ENCODE results near the gene CNTN4.

The CNTN4 gene

GRCh38 chr3:3085782-3086181, 987.1 kb downstream of the CNTN4 start:
- Histone ChIP-seq H3K36me3 (ENCODE audit: insufficient read depth, low read length) (no peaks in the 10 kb centered on the region), H3K9me3 (ENCODE audit: control insufficient read depth, insufficient read depth, low read length) (no peaks in the 10 kb centered on the region), H3K4me1 (ENCODE audit: insufficient read depth, low read length) (peaks cover 7% of the 10 kb centered on the region; the same call in 1 of the 2 replicates), H3K9ac (ENCODE audit: low read depth, low read length) (no peak overlapping the region)

GRCh38 chr3:3086239-3086638, 987.6 kb downstream of the CNTN4 start:
- Histone ChIP-seq H3K9ac (ENCODE audit: low read depth, low read length) (no peak overlapping the region), H3K9me3 (ENCODE audit: control insufficient read depth, insufficient read depth, low read length) (no peaks in the 10 kb centered on the region), H3K36me3 (ENCODE audit: insufficient read depth, low read length) (no peaks in the 10 kb centered on the region), H3K4me1 (ENCODE audit: insufficient read depth, low read length) (peaks cover 2% of the 10 kb centered on the region; the same call in 1 of the 2 replicates)

- H3K4me1 ChIP-seq (ENCODE audit: insufficient read depth, low read length) = no peaks in the 10 kb centered on the region; the same call in 1 of the 2 replicates
- no peaks in the 10 kb centered on the region for H3K36me3 ChIP-seq (ENCODE audit: insufficient read depth, low read length)
- no peaks in the 10 kb centered on the region for H3K9me3 ChIP-seq (ENCODE audit: control insufficient read depth, insufficient read depth, low read length)
- no peak overlapping the region for H3K9ac ChIP-seq (ENCODE audit: low read depth, low read length)
Measured at GRCh38 chr3:3087279-3087678, 988.6 kb downstream of the CNTN4 start.

- H3K4me1 ChIP-seq (ENCODE audit: insufficient read depth, low read length) = no peaks in the 10 kb centered on the region
- H3K36me3 ChIP-seq (ENCODE audit: insufficient read depth, low read length) = no peaks in the 10 kb centered on the region
- no peaks in the 10 kb centered on the region for H3K9me3 ChIP-seq (ENCODE audit: control insufficient read depth, insufficient read depth, low read length)
- no peak overlapping the region for H3K9ac ChIP-seq (ENCODE audit: low read depth, low read length)
Measured at GRCh38 chr3:3087716-3088465, 989.2 kb downstream of the CNTN4 start.

- H3K9me3 ChIP-seq (ENCODE audit: control insufficient read depth, insufficient read depth, low read length) = no peaks in the 10 kb centered on the region
- H3K9ac ChIP-seq (ENCODE audit: low read depth, low read length) = no peak overlapping the region
- no peaks in the 10 kb centered on the region for H3K36me3 ChIP-seq (ENCODE audit: insufficient read depth, low read length)
- no peaks in the 10 kb centered on the region for H3K4me1 ChIP-seq (ENCODE audit: insufficient read depth, low read length)
Measured at GRCh38 chr3:3089017-3089416, 990.4 kb downstream of the CNTN4 start.

GRCh38 chr3:3097958-3098357, 999.3 kb downstream of the CNTN4 start:
- Histone ChIP-seq H3K4me1 (ENCODE audit: insufficient read depth, low read length) (no peaks in the 10 kb centered on the region), H3K9me3 (ENCODE audit: control insufficient read depth, insufficient read depth, low read length) (no peaks in the 10 kb centered on the region), H3K36me3 (ENCODE audit: insufficient read depth, low read length) (no peaks in the 10 kb centered on the region), H3K9ac (ENCODE audit: low read depth, low read length) (no peak overlapping the region)

- no peaks in the 10 kb centered on the region for H3K36me3 ChIP-seq (ENCODE audit: insufficient read depth, low read length)
- no peak overlapping the region for H3K9ac ChIP-seq (ENCODE audit: low read depth, low read length)
- no peaks in the 10 kb centered on the region for H3K9me3 ChIP-seq (ENCODE audit: control insufficient read depth, insufficient read depth, low read length)
- H3K4me1 ChIP-seq (ENCODE audit: insufficient read depth, low read length) = no peaks in the 10 kb centered on the region
Measured at GRCh38 chr3:3101660-3102458, 1003.2 kb downstream of the CNTN4 start.

- no peak overlapping the region for H3K9ac ChIP-seq (ENCODE audit: low read depth, low read length)
- H3K36me3 ChIP-seq (ENCODE audit: insufficient read depth, low read length) = no peaks in the 10 kb centered on the region
- no peaks in the 10 kb centered on the region for H3K9me3 ChIP-seq (ENCODE audit: control insufficient read depth, insufficient read depth, low read length)
- H3K4me1 ChIP-seq (ENCODE audit: insufficient read depth, low read length) = no peaks in the 10 kb centered on the region
Measured at GRCh38 chr3:3102751-3103150, 1004.1 kb downstream of the CNTN4 start.

GRCh38 chr3:3105246-3105645, 1006.6 kb downstream of the CNTN4 start:
- Histone ChIP-seq H3K9ac (ENCODE audit: low read depth, low read length) (no peak overlapping the region), H3K36me3 (ENCODE audit: insufficient read depth, low read length) (no peaks in the 10 kb centered on the region), H3K4me1 (ENCODE audit: insufficient read depth, low read length) (peaks cover 11% of the 10 kb centered on the region), H3K9me3 (ENCODE audit: control insufficient read depth, insufficient read depth, low read length) (no peaks in the 10 kb centered on the region)

GRCh38 chr3:3105815-3106214, 1007.1 kb downstream of the CNTN4 start:
- Histone ChIP-seq H3K4me1 (ENCODE audit: insufficient read depth, low read length) (peaks cover 16% of the 10 kb centered on the region), H3K9ac (ENCODE audit: low read depth, low read length) (no peak overlapping the region), H3K36me3 (ENCODE audit: insufficient read depth, low read length) (no peaks in the 10 kb centered on the region), H3K9me3 (ENCODE audit: control insufficient read depth, insufficient read depth, low read length) (no peaks in the 10 kb centered on the region)

- no peak overlapping the region for H3K9ac ChIP-seq (ENCODE audit: low read depth, low read length)
- no peaks in the 10 kb centered on the region for H3K9me3 ChIP-seq (ENCODE audit: control insufficient read depth, insufficient read depth, low read length)
- H3K4me1 ChIP-seq (ENCODE audit: insufficient read depth, low read length) = peaks cover 16% of the 10 kb centered on the region
- H3K36me3 ChIP-seq (ENCODE audit: insufficient read depth, low read length) = no peaks in the 10 kb centered on the region
Measured at GRCh38 chr3:3107181-3107580, 1008.5 kb downstream of the CNTN4 start.
